LNCAP (cell line): Measurements from ENCODE around the gene TNFRSF17.

Experiments used
- CTCF ChIP-seq: fragments of 450-650 bp; IDR thresholded peaks from 2 replicates; pipeline ENCODE4 v1.5.1; 2017; ENCODE audit warnings: mild to moderate bottlenecking

The TNFRSF17 gene

GRCh38 chr16:11950388-11950787, 14.6 kb upstream of the TNFRSF17 start:
- no peak for TF ChIP-seq CTCF

GRCh38 chr16:11955713-11956123, 9.3 kb upstream of the TNFRSF17 start:
- TF ChIP-seq CTCF, result no peak

- TF ChIP-seq CTCF, result no peak
Measured at GRCh38 chr16:11956558-11956957, 8.5 kb upstream of the TNFRSF17 start.

- no peak for TF ChIP-seq CTCF
Measured at GRCh38 chr16:11957591-11958395, 7.2 kb upstream of the TNFRSF17 start.

- TF ChIP-seq CTCF, result no peak
Measured at GRCh38 chr16:11963706-11964105, 1.3 kb upstream of the TNFRSF17 start.

- TF ChIP-seq CTCF, result no peak
Measured at GRCh38 chr16:11966173-11966572, 1.2 kb downstream of the TNFRSF17 start.

GRCh38 chr16:11967195-11967911, 2.3 kb downstream of the TNFRSF17 start:
- no peak for TF ChIP-seq CTCF
